HG02798 (cell line): Measurements from ENCODE around the gene F8.
"Not testable (repeated sequence)": the region's sequence is repeated elsewhere in the genome, so short reads cannot be mapped to it uniquely, and the experiment has no call there.

Source experiments
- ATAC-seq: cut with Tn5 transposase; IDR thresholded peaks from one replicate; pipeline ENCODE4 v1.9.1; 2021; ENCODE audit warnings: mild to moderate bottlenecking; ENCODE audit not compliant: unreplicated experiment, poor library complexity

Gene F8

GRCh38 chrX:154886789-154887221, 135.7 kb downstream of the F8 start:
- ATAC-seq: peak; percentile 50

GRCh38 chrX:154886069-154886788, 136.3 kb downstream of the F8 start, which contains the start of gene F8A1:
Gene F8A1 (plus strand): TSS chrX:154886355. CDS start chrX:154886375, 20 bp downstream.
- ATAC-seq: peak; percentile 80

GRCh38 chrX:154885549-154885948, 137.0 kb downstream of the F8 start:
- not testable (repeated sequence) for ATAC-seq

- not testable (repeated sequence) for ATAC-seq
Measured at GRCh38 chrX:154885057-154885456, 137.5 kb downstream of the F8 start.

GRCh38 chrX:154884069-154884468, 138.5 kb downstream of the F8 start:
- ATAC-seq: not testable (repeated sequence)

- ATAC-seq: no peak
Measured at GRCh38 chrX:154873329-154873728, 149.2 kb downstream of the F8 start.

- not testable (repeated sequence) for ATAC-seq
Measured at GRCh38 chrX:154868522-154868921, 154.0 kb downstream of the F8 start.

- ATAC-seq: no peak
Measured at GRCh38 chrX:154855256-154855655, 167.3 kb downstream of the F8 start.

- no peak for ATAC-seq
Measured at GRCh38 chrX:154850957-154851611, 171.4 kb downstream of the F8 start.

GRCh38 chrX:154840856-154841255, 181.7 kb downstream of the F8 start:
- ATAC-seq: no peak

GRCh38 chrX:154836163-154836562, 186.4 kb downstream of the F8 start:
- ATAC-seq: no peak

GRCh38 chrX:154834562-154834961, 188.0 kb downstream of the F8 start, which contains the start of gene SMIM9:
Gene SMIM9 (minus strand): TSS chrX:154834662. CDS start chrX:154830856, 3,806 bp downstream.
- no peak for ATAC-seq

- no peak for ATAC-seq
Measured at GRCh38 chrX:154833746-154834274, 188.7 kb downstream of the F8 start.

- ATAC-seq: no peak
Measured at GRCh38 chrX:154829926-154830442, 192.5 kb downstream of the F8 start.

- no peak for ATAC-seq
Measured at GRCh38 chrX:154829134-154829533, 193.4 kb downstream of the F8 start.

GRCh38 chrX:154828016-154828408, 194.5 kb downstream of the F8 start:
- ATAC-seq: no peak

GRCh38 chrX:154827194-154828015, 195.1 kb downstream of the F8 start:
- ATAC-seq: peak; percentile 93

GRCh38 chrX:154825586-154825985, 196.9 kb downstream of the F8 start:
- not testable (repeated sequence) for ATAC-seq

GRCh38 chrX:154824638-154825037, 197.9 kb downstream of the F8 start:
- no peak for ATAC-seq

GRCh38 chrX:154822029-154822428, 200.5 kb downstream of the F8 start:
- ATAC-seq: no peak
